GM12872 (cell line): ENCODE results near the gene DGKE.

Experiments
- TF ChIP-seq, protein P1 (sequence below): IDR thresholded peaks from 3 replicates; pipeline ENCODE4 v1.5.1; 2011; ENCODE audit warnings: low read depth, mild to moderate bottlenecking, low read length, moderate library complexity; ENCODE audit not compliant: insufficient read depth

DGKE gene

DNA sequence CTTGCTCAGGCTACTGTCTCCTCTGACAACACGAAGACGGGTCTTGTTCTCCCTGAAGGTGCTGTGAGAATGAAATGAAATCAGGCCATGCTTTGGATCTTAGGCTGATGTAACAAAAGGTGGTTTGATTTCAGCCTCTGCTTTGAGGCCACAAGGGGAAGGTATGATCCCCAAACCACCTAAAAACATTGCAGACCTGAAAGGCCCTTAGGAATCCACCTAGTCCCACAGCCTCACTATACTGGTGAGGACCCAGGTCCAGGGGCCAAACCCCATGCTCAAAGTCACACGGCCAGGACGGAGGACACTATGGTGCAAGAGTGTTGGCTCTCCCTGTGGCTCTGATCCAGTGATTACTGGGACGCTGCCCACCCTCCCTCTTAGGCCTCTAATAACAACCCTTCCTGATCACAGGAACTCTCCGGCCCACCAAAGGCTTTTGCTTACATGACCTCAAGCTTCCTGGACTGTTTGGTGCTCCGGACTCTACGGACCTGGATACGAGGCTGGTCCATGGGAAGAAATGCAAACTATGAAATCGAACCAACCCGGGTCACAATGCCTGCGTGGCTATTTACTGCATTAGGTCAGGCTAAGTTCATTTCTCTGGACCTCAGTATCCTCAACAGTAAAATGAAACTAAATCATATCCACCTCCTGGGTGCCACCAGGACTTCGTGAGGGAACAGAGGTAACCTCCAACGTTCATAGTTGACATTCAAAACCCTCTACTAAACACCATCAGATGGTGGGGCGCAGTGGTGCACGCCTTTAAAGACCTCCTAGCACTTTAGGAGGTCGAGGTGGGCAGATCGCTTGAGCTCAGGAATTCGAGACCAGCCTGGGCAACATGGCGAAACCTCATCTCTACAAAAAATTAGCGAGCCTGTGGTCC, 78.4 kb downstream of the DGKE start:
- TF ChIP-seq, protein P1, sequence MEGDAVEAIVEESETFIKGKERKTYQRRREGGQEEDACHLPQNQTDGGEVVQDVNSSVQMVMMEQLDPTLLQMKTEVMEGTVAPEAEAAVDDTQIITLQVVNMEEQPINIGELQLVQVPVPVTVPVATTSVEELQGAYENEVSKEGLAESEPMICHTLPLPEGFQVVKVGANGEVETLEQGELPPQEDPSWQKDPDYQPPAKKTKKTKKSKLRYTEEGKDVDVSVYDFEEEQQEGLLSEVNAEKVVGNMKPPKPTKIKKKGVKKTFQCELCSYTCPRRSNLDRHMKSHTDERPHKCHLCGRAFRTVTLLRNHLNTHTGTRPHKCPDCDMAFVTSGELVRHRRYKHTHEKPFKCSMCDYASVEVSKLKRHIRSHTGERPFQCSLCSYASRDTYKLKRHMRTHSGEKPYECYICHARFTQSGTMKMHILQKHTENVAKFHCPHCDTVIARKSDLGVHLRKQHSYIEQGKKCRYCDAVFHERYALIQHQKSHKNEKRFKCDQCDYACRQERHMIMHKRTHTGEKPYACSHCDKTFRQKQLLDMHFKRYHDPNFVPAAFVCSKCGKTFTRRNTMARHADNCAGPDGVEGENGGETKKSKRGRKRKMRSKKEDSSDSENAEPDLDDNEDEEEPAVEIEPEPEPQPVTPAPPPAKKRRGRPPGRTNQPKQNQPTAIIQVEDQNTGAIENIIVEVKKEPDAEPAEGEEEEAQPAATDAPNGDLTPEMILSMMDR = no peak

DNA sequence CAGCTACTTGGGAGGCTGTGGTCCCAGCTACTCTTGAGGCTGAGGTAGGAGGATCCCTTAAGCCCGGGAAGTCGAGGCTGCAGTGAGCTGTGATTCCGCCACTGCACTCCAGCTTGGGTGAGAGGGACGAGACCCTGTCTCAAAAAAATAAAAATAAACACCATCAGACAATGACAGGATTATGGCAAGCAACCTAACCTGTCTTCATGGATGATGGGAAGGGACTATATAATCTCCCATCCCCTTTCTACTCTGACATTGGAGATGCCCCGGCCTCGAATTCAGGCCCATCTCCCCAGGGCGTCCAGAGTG, 79.0 kb downstream of the DGKE start:
- TF ChIP-seq, protein P1 = no peak

DNA sequence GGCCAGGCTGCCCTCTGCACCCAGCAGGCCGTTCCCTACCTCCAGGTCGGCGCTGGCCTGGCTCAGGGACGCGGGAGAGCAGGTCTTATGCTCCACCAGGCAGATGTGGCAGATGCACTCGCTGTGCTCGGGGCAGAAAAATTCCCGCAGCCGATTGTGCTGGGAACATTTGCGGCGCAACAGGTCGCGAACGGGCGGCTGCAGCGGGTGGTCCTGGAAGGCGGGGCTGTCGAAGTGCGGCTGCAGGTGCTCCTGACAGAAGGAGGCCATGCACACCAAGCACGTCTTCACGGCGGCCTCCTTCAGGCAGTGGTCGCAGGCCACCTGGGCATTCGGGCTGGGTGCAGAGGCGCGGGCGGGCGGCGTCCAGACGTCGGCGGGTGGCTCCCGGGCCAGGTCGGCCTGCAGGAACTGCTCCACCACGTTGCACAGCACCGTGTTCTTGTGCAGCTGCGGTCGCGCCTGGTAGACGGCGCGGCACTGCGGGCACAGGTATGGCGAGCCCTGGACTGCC, 79.5 kb downstream of the DGKE start:
- TF ChIP-seq, protein P1 = no peak

DNA sequence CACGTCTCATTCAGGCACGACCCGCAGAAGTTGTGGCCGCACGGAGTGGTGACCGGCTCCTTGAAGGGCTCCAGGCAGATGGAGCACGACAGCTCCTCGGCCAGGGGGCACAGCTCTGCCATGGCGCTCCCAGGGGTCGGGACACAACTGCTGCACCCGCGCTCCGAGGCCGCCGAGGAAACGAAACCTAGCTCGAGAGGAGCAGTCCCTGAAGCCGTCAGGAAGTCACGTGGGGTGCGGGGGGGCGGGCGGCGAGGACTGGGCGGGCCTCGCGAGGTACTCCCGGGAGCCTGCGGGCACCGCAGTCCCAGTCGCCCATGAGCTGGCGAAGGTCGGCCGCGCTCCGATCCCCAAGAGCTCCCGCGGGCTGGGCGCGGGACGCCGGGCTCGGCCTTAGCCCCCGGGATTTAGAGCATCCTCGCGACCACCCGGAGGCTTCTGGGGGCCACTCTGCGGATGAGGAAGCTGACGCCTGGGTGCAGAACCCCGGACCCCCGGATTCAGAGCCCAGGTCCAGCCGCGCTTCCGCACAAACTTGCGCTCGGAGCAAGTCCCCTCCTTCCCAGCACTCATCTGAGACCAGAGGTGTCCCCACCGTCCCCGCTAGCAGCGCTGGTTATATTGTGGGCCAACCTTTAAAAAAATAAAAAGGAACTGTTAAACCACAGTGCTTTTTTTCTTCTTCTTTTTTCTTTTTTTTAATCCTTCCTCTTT, 80.1 kb downstream of the DGKE start, which contains the start of gene TRIM25:
TRIM25 (minus strand) TSS at position 183 of the 714 bp plus-strand sequence; CDS start at position 122, 61 bp downstream.
- TF ChIP-seq, protein P1 = no peak

DNA sequence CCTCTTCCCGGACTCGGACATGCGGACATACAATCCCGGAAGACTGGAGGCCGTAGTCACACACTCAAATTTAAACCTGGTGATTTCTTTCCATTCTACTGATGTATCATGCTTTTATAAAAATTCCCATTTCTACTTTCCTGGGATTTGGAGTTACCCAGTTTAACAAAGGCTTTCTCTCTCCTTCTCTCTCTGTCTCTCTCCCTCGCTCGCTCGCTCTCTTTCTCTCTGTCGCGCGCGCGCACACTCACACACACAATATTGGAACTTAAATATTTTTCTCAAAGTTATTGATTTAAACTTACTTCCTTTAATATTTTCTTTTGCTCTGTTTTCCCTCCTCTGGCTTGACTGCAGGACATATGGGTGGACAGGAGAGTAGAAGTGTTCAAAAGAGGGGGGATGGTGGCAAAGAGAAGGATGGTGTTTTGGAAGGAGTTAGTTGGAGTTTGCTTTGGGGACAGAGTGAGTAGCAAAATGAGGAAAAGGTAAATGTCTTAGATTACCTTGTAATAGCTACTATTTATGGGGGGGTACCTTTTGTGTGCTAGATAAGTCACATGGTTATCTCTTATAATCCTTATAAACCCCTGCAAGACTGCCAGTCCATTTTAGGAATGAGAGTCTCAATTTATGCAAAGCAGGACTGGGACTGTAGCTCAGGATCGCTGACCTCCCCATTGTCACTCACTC, 80.8 kb downstream of the DGKE start:
- TF ChIP-seq, protein P1 = no peak

DNA sequence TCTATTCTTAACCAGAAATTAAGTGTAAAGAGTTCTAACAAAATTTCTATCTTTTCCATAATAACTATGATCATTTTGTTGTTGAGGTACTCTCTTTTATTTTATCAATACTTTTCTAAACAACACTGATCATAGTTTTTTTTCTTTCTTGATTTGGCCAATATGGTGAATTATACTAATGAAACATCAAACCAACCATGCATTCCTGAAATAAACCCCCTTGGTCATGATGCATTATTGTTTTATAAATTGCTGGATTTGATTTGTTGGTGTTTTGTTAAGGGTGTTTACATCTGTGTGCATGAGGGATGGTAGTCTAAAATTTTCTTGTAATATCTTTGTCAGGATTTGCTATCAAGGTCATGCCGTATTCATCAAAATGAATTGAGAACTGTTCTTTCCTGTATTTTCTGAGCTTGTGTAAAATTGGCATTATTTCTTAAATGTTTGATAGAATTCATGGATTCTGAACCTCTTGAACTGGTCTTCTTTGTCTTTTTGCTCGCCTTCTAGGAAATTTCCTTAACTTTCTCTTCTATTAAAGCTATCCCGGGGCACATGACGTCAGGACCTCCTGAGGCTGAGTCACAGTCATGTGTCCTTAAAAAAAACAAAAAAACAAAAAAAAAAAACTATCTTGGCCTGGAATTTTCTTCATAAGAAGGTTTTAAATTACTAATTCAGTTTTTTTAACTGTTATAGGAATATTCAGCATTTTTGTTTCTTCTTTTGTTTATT, 83.8 kb downstream of the DGKE start:
- TF ChIP-seq, protein P1 = no peak

DNA sequence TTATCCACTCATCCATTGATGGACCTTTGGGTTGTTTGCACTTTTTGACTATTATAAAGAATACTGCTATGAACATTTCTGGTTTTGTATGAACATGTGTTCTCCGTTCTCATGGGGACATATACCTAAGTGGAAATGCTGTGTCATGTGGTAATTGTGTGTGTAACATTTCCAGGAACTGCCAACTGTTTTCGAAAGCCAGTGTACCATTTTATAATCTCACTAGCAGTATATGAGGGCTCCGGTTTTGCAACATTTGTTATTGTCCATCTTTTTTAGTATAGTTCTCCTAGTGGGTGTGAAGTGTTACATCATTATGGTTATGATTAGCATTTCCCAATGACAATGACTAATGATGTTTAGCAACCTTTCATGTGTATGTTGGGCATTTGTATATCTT, 85.0 kb downstream of the DGKE start:
- TF ChIP-seq, protein P1 = no peak
